A549 (cell line): ENCODE measurements around the gene OPN1SW.

Experiments used
- KDM1A ChIP-seq: fragments of 200-600 bp; sonication (generic); IDR thresholded peaks from 2 replicates; pipeline ENCODE4 v1.6.1; 2016; ENCODE audit warnings: low read depth, mild to moderate bottlenecking
- POLR2A ChIP-seq: IDR thresholded peaks from 2 replicates; pipeline ENCODE4 v1.6.1; 2012; ENCODE audit warnings: mild to moderate bottlenecking, low read length
- TF ChIP-seq, protein P1 (sequence below): fragments of >200 bp; sonication (Bioruptor Twin); formaldehyde crosslinking; IDR thresholded peaks from 3 replicates; pipeline ENCODE4 v1.5.1; 2016

DNA sequence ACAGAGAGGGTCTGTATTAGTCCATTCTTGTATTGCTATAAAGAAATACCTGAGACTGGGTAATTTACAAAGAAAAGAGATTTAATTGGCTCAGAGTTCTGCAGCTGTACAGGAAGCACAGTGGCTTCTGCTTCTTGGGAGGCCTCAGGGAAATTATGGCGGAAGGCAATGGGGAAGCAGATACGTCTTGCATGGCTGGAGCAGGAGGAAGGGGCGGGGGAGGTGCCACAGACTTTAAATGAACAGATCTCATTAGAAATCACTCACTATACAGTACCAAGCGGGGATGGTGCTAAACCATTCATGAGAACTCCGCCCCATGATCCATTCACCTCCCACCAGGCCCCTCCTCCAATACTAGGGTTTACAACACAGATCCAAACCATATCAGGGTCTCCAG lies 40.2 kb downstream of the OPN1SW start:
- TF ChIP-seq POLR2A, result no peak
- TF ChIP-seq, protein P1, sequence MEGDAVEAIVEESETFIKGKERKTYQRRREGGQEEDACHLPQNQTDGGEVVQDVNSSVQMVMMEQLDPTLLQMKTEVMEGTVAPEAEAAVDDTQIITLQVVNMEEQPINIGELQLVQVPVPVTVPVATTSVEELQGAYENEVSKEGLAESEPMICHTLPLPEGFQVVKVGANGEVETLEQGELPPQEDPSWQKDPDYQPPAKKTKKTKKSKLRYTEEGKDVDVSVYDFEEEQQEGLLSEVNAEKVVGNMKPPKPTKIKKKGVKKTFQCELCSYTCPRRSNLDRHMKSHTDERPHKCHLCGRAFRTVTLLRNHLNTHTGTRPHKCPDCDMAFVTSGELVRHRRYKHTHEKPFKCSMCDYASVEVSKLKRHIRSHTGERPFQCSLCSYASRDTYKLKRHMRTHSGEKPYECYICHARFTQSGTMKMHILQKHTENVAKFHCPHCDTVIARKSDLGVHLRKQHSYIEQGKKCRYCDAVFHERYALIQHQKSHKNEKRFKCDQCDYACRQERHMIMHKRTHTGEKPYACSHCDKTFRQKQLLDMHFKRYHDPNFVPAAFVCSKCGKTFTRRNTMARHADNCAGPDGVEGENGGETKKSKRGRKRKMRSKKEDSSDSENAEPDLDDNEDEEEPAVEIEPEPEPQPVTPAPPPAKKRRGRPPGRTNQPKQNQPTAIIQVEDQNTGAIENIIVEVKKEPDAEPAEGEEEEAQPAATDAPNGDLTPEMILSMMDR, result no peak
- TF ChIP-seq KDM1A, result no peak
